Jurkat, Clone E6-1 (cell line): ENCODE data around the gene ADAMTS7.
"Not testable (repeated sequence)": the region's sequence is repeated elsewhere in the genome, so short reads cannot be mapped to it uniquely, and the experiment has no call there.

Experiments
- DNase-seq: peaks from one replicate; pipeline ENCODE4 v3.0.0-alpha.2; 2011; ENCODE audit warnings: low read depth, low spot score
- H3K4me3 ChIP-seq: 2 replicates; pipeline ENCODE4 v1.5.1; 2011; ENCODE audit warnings: mild to moderate bottlenecking, low read length, control low read depth, moderate library complexity

ADAMTS7 gene

GRCh38 chr15:78758084-78758483 lies 53.2 kb downstream of the ADAMTS7 start:
- not testable (repeated sequence) for H3K4me3 ChIP-seq, DNase-seq

- H3K4me3 ChIP-seq, result no peak overlapping the region
- DNase-seq, result no peak
Observed at GRCh38 chr15:78757636-78757905, 53.7 kb downstream of the ADAMTS7 start.

GRCh38 chr15:78756781-78757635 lies 54.3 kb downstream of the ADAMTS7 start:
- not testable (repeated sequence) for H3K4me3 ChIP-seq, DNase-seq

GRCh38 chr15:78755900-78756591 lies 55.2 kb downstream of the ADAMTS7 start:
- not testable (repeated sequence) for H3K4me3 ChIP-seq, DNase-seq

GRCh38 chr15:78754637-78755280 lies 56.5 kb downstream of the ADAMTS7 start:
- DNase-seq, H3K4me3 ChIP-seq: not testable (repeated sequence)

GRCh38 chr15:78753751-78754535 lies 57.3 kb downstream of the ADAMTS7 start:
- not testable (repeated sequence) for H3K4me3 ChIP-seq, DNase-seq

- H3K4me3 ChIP-seq, result not testable (repeated sequence)
Observed at GRCh38 chr15:78753359-78753659, 58.0 kb downstream of the ADAMTS7 start.

GRCh38 chr15:78752492-78753358 lies 58.5 kb downstream of the ADAMTS7 start:
- no peak for DNase-seq
- H3K4me3 ChIP-seq, result no peak overlapping the region

More at GRCh38 chr15:78753359-78753659, 58.0 kb downstream of the ADAMTS7 start:
- not testable (repeated sequence) for DNase-seq

GRCh38 chr15:78751602-78751979 lies 59.7 kb downstream of the ADAMTS7 start:
- no peak overlapping the region for H3K4me3 ChIP-seq
- DNase-seq, result no peak

GRCh38 chr15:78750974-78751601 lies 60.2 kb downstream of the ADAMTS7 start:
- DNase-seq, result peak; percentile 89
- peak overlapping the region; percentile 20; the same call in 1 of the 2 replicates for H3K4me3 ChIP-seq

DNA sequence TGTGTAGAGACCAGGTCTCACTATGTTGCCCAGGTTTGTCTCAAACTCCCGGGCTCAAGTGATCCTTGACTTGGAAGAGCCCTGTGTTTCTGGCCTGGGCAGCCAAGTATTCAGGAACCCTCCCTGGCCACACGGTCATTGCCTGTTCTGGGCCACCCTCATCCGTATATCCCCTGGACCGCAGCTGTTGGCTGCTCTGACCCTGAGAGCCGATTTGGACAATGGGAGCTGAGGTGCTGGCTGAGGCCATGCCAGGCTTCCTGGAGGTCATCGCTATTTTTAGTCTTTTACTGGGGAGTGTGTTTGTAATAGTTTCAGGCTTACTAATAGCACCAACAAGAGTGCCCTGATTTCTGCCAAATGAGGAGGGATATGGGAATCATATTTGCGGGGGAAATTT lies 60.7 kb downstream of the ADAMTS7 start:
- peak overlapping the region; percentile 20; the same call in 1 of the 2 replicates for H3K4me3 ChIP-seq
- DNase-seq, result no peak

DNA sequence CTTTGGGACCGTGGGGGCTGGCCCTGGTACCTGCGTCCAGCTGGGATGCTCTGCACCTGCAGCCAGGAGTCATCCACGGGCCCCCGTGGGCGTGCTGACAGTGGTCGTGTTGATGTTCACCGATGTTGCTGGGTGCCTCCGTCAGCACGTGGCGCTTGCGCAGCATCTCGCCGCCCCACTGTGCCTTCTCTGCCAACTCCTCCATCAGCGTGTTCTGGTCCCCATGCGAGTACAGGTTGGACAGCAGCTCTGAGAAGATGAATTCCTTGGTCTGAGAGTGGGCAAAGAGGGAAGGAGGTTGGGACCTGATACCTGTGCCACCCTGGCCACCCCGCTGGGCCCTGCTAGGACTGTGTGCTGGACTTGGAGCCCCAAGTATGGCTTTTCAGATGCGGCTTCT lies 61.4 kb downstream of the ADAMTS7 start:
- no peak for DNase-seq
- no peak overlapping the region for H3K4me3 ChIP-seq

DNA sequence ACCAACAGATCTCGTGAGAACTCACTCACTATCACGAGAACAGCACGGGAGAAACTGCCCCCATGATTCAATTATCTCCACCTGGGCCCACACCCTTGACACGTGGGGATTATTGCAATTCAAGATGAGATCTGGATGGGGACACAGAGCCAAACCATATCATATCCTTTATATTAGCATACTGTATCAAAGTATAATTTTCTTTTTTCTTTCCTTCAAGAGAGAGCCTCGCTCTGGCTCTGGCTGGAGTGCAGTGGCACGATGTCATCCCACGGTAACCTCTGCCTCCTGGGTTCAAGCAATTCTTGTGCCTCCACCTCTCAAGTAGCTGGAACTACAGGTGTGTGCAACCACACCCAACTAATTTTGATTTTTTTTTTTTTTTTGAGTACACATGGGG lies 63.4 kb downstream of the ADAMTS7 start:
- H3K4me3 ChIP-seq, DNase-seq: not testable (repeated sequence)

DNA sequence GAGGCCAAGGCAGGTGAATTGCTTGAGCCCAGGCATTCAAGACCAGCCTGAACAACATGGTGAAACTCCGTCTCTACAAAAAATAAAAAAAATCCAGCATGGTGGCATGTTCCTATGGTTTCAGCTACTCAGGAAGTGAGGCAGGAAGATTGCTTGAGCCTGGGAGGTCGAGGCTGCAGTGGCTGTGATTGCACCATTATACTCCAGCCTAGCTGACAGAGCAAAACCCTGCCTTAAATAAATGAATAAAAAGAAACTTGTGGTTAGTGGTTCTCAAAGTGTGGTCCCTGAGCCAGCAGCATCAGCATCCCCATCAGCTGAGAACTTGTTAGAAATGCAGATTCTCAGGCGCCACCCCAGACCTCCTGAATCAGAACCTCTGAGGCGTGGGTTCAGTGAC lies 69.6 kb downstream of the ADAMTS7 start:
- DNase-seq, result not testable (repeated sequence)

DNA sequence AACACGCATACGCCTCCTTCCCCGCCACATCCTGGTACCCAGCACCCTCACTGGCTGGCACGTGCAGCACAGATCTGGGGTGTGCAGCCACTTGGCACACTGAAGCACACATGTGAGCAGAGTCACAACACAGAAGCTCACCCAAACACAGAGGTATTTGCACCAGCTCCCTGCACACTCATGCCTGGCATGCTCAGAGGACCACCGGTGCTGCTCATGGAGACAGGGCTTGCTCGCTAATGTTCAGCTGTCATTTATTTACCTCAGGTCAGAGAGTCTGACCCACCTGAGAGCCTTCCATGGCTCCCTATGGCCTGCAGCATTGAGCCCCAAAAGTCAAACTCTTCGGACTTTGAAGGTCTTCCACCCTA lies 70.4 kb downstream of the ADAMTS7 start:
- no peak overlapping the region for H3K4me3 ChIP-seq
- no peak for DNase-seq

More for the DNA sequence above, 69.6 kb downstream of the ADAMTS7 start:
- not testable (repeated sequence) for H3K4me3 ChIP-seq

GRCh38 chr15:78739996-78740903 lies 71.0 kb downstream of the ADAMTS7 start:
- no peak overlapping the region for H3K4me3 ChIP-seq
- peak; percentile 50 for DNase-seq

- no peak for DNase-seq
- H3K4me3 ChIP-seq, result no peak overlapping the region
Observed at GRCh38 chr15:78739206-78739605, 72.1 kb downstream of the ADAMTS7 start.
